ENCODE results near the gene FOLR2. TPM values are rescaled to one million over a fixed set of nuclear protein-coding genes. Genes with fewer than 3 reads are reported as not detected.

The FOLR2 gene
- total RNA-seq, 6 experiments from 2014 or later = 3.3 to 28.3 (median 8.6) TPM

DNA sequence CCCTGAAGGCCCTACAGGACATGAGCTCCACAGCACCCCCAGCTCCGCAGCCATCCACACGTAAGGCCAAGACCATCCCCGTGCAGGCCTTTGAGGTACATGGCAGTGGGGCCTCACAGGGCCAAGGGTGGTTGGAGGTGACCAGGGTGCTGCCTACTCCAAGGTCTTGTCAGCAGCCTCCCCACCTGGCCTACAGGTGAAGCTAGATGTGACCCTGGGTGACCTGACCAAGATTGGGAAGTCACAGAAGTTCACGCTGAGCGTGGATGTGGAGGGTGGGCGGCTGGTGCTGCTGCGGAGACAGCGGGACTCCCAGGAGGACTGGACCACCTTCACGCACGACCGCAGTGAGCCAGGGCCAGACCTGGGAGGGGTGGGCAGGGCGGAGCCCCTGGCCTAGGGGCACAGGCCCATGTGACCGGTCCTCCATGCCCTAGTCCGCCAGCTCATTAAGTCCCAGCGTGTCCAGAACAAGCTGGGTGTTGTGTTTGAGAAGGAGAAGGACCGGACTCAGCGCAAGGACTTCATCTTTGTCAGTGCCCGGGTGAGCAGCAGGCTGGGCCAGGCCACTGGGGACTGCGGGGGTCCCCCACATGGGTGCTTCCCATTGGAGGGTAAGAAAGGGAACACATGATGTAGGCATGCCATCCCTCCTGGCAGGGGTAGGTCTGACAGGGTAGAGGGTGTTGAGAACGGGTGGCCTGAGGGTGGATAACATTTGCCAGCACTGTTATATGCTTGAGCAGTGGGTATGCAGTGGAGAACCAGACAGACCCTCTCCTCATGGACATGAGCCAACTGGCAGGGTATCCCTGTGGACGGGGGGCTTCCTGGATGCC lies 13.6 kb downstream of the FOLR2 start:
- no peak for TF ChIP-seq POLR2A (IDR thresholded peaks at IDR 0.05)
- TF ChIP-seq CTCF (IDR thresholded peaks at IDR 0.05) = no peak
- DNase-seq (peak in 1 of 3 donors; percentile 39), ATAC-seq (no peak)
- H3K27ac ChIP-seq = no peak overlapping the region
- H3K36me3 ChIP-seq = peaks cover 0 to 60% (median 17%) of the 10 kb centered on the region in 4 donors
- WGBS (ENCODE audit: insufficient coverage, low coverage, low lambda C conversion rate, missing lambda C conversion rate) = no CpG with 5 or more reads among the region's 21 CpGs
- no peaks in the 10 kb centered on the region for H3K27me3 ChIP-seq
- peaks cover 0 to 2% (median 0%) of the 10 kb centered on the region in 4 donors for H3K4me1 ChIP-seq
- H3K9me3 ChIP-seq = no peaks in the 10 kb centered on the region
- H3K4me3 ChIP-seq = no peak overlapping the region
- intact Hi-C loops (cut with DNase I) = no loop called here

DNA sequence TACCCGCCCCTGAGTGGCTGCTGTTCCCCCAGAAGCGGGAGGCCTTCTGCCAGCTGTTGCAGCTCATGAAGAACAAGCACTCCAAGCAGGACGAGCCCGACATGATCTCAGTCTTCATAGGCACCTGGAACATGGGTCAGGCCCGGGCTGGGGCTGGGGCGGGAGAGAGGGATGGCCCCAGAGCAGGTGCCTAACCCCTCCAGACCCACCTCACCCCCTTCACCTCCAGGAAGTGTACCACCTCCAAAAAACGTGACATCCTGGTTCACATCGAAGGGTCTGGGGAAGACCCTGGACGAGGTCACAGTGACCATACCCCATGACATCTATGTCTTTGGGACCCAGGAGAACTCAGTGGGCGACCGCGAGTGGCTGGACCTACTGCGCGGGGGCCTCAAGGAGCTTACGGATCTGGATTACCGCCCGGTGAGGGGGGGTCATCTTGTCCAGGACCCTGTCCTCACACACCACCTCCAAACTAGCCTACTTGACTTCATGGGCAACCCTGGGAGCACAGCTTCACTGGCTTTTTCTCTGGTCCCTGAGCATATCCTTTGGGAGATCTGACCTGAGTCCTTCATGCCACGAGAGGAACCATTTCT lies 14.3 kb downstream of the FOLR2 start:
- TF ChIP-seq POLR2A (IDR thresholded peaks at IDR 0.05) (no peak), CTCF (IDR thresholded peaks at IDR 0.05) (no peak)

GRCh38 chr11:72231396-72232259 lies 15.0 kb downstream of the FOLR2 start:
- Histone ChIP-seq H3K9me3 (no peaks in the 10 kb centered on the region), H3K4me1 (no peaks in the 10 kb centered on the region), H3K36me3 (peaks cover 4 to 69% (median 20%) of the 10 kb centered on the region in 4 donors), H3K27me3 (no peaks in the 10 kb centered on the region), H3K27ac (no peak overlapping the region), H3K4me3 (no peak overlapping the region)
- DNase-seq = peak in 1 of 3 donors; percentile 43
- TF ChIP-seq CTCF (IDR thresholded peaks at IDR 0.05) (no peak), POLR2A (IDR thresholded peaks at IDR 0.05) (no peak)
- ATAC-seq = no peak
- 100% methylated on average over 2 of the region's 9 CpGs for WGBS (ENCODE audit: insufficient coverage, low coverage, low lambda C conversion rate, missing lambda C conversion rate)
- intact Hi-C loops (cut with DNase I) = no loop called here

More for the DNA sequence above, 14.3 kb downstream of the FOLR2 start:
- WGBS (ENCODE audit: insufficient coverage, low coverage, low lambda C conversion rate, missing lambda C conversion rate) = 94% methylated on average over 8 of the region's 18 CpGs
- intact Hi-C loops (cut with DNase I) = no loop called here
- Histone ChIP-seq H3K9me3 (no peaks in the 10 kb centered on the region), H3K4me3 (no peak overlapping the region), H3K27ac (no peak overlapping the region), H3K27me3 (no peaks in the 10 kb centered on the region), H3K4me1 (no peaks in the 10 kb centered on the region), H3K36me3 (peaks cover 0 to 66% (median 20%) of the 10 kb centered on the region in 4 donors)
- no peak for ATAC-seq
- DNase-seq = peak in 1 of 3 donors; percentile 43

- Histone ChIP-seq H3K27ac (no peak overlapping the region), H3K36me3 (peaks cover 4 to 77% (median 24%) of the 10 kb centered on the region in 4 donors), H3K9me3 (no peaks in the 10 kb centered on the region), H3K4me3 (no peak overlapping the region), H3K4me1 (no peaks in the 10 kb centered on the region), H3K27me3 (no peaks in the 10 kb centered on the region)
- TF ChIP-seq CTCF (IDR thresholded peaks at IDR 0.05) (no peak), POLR2A (IDR thresholded peaks at IDR 0.05) (no peak)
- WGBS (ENCODE audit: insufficient coverage, low coverage, low lambda C conversion rate, missing lambda C conversion rate) = 87% methylated on average over 7 of the region's 18 CpGs
- DNase-seq (peak in 1 of 3 donors; percentile 39), ATAC-seq (no peak)
- intact Hi-C loops (cut with DNase I) = no loop called here
These were observed 15.9 kb downstream of the FOLR2 start for GRCh38 chr11:72232260-72233055.

Data from right lobe of liver (tissue), 6 donors.